Nephron (organoid): ENCODE measurements around the gene VSIG10L2.
"Not testable (repeated sequence)": the region's sequence is repeated elsewhere in the genome, so short reads cannot be mapped to it uniquely, and the experiment has no call there.

Source experiments
- H3K27ac Mint-ChIP-seq, 3 experiments: 2 replicates each; pipeline ENCODE4 v1.8.0; 2020; ENCODE audit warnings: mixed read lengths in 3 of 3, mild to moderate bottlenecking in 2 of 3, moderate library complexity in 1 of 3
- H3K27me3 Mint-ChIP-seq: 2 replicates; pipeline ENCODE4 v1.8.0; 2021; ENCODE audit warnings: low read depth, mild to moderate bottlenecking, moderate library complexity, mixed read lengths
- H3K36me3 Mint-ChIP-seq: 2 replicates; pipeline ENCODE4 v1.8.0; 2020; ENCODE audit warnings: low read depth, mixed read lengths
- H3K4me1 Mint-ChIP-seq: 2 replicates; pipeline ENCODE4 v1.8.0; 2020; ENCODE audit warnings: mixed read lengths
- H3K4me3 Mint-ChIP-seq, 3 experiments: 2 replicates each; pipeline ENCODE4 v1.8.0; 2020; ENCODE audit warnings: mild to moderate bottlenecking in 3 of 3, mixed read lengths in 3 of 3, moderate library complexity in 2 of 3
- H3K9me3 Mint-ChIP-seq: 2 replicates; pipeline ENCODE4 v1.8.0; 2020; ENCODE audit warnings: mixed read lengths
- CTCF ChIP-seq, 3 experiments: fragments of 200-600 bp; sonication (generic); IDR thresholded peaks; one replicate each; pipeline ENCODE4 v1.5.0; 2021; ENCODE audit warnings: antibody characterized with exemption in 3 of 3; ENCODE audit not compliant: unreplicated experiment in 3 of 3

VSIG10L2 gene

GRCh38 chr11:125979511-125979910 lies 33.7 kb downstream of the VSIG10L2 start:
- Mint-ChIP-seq H3K36me3 (peaks cover 69% of the 10 kb centered on the region), H3K9me3 (no peaks in the 10 kb centered on the region), H3K27me3 (no peaks in the 10 kb centered on the region), H3K27ac (peak overlapping the region; percentile 7 to 62 (median 51)), H3K4me3 (no peak overlapping the region), H3K4me1 (peaks cover 15% of the 10 kb centered on the region)
- no peak for TF ChIP-seq CTCF (IDR thresholded peaks at IDR 0.05; ENCODE audit: unreplicated experiment in 3 of 3)

- TF ChIP-seq CTCF (IDR thresholded peaks at IDR 0.05; ENCODE audit: unreplicated experiment in 3 of 3): no peak
- peak overlapping the region in 2 of 3 experiments; percentile 22 to 66 for H3K27ac Mint-ChIP-seq
- H3K4me1 Mint-ChIP-seq: peaks cover 15% of the 10 kb centered on the region
- no peaks in the 10 kb centered on the region for H3K27me3 Mint-ChIP-seq
- H3K4me3 Mint-ChIP-seq: no peak overlapping the region
- H3K36me3 Mint-ChIP-seq: peaks cover 69% of the 10 kb centered on the region
- no peaks in the 10 kb centered on the region for H3K9me3 Mint-ChIP-seq
Observed at GRCh38 chr11:125980436-125980835, 34.6 kb downstream of the VSIG10L2 start.

- TF ChIP-seq CTCF (IDR thresholded peaks at IDR 0.05; ENCODE audit: unreplicated experiment in 3 of 3): no peak
- Mint-ChIP-seq H3K27me3 (no peaks in the 10 kb centered on the region), H3K36me3 (peaks cover 69% of the 10 kb centered on the region), H3K27ac (no peak overlapping the region), H3K4me1 (peaks cover 21% of the 10 kb centered on the region), H3K4me3 (no peak overlapping the region), H3K9me3 (no peaks in the 10 kb centered on the region)
Observed at GRCh38 chr11:125982348-125982730, 36.5 kb downstream of the VSIG10L2 start.

GRCh38 chr11:125985956-125986355 lies 40.1 kb downstream of the VSIG10L2 start:
- H3K9me3 Mint-ChIP-seq, H3K4me3 Mint-ChIP-seq, H3K27ac Mint-ChIP-seq, H3K27me3 Mint-ChIP-seq: not testable (repeated sequence)
- H3K36me3 Mint-ChIP-seq: peaks cover 76% of the 10 kb centered on the region
- peaks cover 27% of the 10 kb centered on the region for H3K4me1 Mint-ChIP-seq

- no peaks in the 10 kb centered on the region for H3K9me3 Mint-ChIP-seq
Observed at GRCh38 chr11:125987066-125987641, 41.3 kb downstream of the VSIG10L2 start.

GRCh38 chr11:125990244-125990643 lies 44.4 kb downstream of the VSIG10L2 start:
- peaks cover 58% of the 10 kb centered on the region for H3K4me1 Mint-ChIP-seq
- no peak for TF ChIP-seq CTCF (IDR thresholded peaks at IDR 0.05; ENCODE audit: unreplicated experiment in 3 of 3)
- no peaks in the 10 kb centered on the region for H3K9me3 Mint-ChIP-seq

More at GRCh38 chr11:125987066-125987641, 41.3 kb downstream of the VSIG10L2 start:
- TF ChIP-seq CTCF (IDR thresholded peaks at IDR 0.05; ENCODE audit: unreplicated experiment in 3 of 3): no peak
- Mint-ChIP-seq H3K4me3 (no peak overlapping the region), H3K27ac (peak overlapping the region in 2 of 3 experiments; percentile 30 to 51), H3K4me1 (peaks cover 34% of the 10 kb centered on the region), H3K27me3 (no peaks in the 10 kb centered on the region), H3K36me3 (peaks cover 75% of the 10 kb centered on the region)

More at GRCh38 chr11:125990244-125990643, 44.4 kb downstream of the VSIG10L2 start:
- peak overlapping the region in 1 of 3 experiments; percentile 3 for H3K4me3 Mint-ChIP-seq
- peaks cover 83% of the 10 kb centered on the region for H3K36me3 Mint-ChIP-seq
- peak overlapping the region; percentile 68 to 81 (median 78) for H3K27ac Mint-ChIP-seq
- no peaks in the 10 kb centered on the region for H3K27me3 Mint-ChIP-seq
